ENCODE results near the gene CCL8.

The CCL8 gene

GRCh38 chr17:34368196-34368945 lies 49.1 kb downstream of the CCL8 start:
- no peak for DNase-seq

- no peak for DNase-seq
Measured at GRCh38 chr17:34368946-34369500, 49.8 kb downstream of the CCL8 start.

- no peak for DNase-seq
Measured at GRCh38 chr17:34369571-34369970, 50.3 kb downstream of the CCL8 start.

- no peak for DNase-seq
Measured at GRCh38 chr17:34370376-34370996, 51.3 kb downstream of the CCL8 start.

GRCh38 chr17:34370997-34371395 lies 51.8 kb downstream of the CCL8 start:
- DNase-seq: no peak

Data from SHP77 (cell line).